BE2C (cell line): ENCODE results near the gene DPYSL5.

Experiments used
- DNase-seq: peaks from one replicate; pipeline ENCODE4 v3.0.0-alpha.2; 2020
- H3K27me3 ChIP-seq: fragments of 250-450 bp; sonication (Bioruptor Pico); 2 replicates; pipeline ENCODE4 v1.5.1; 2020; ENCODE audit warnings: mild to moderate bottlenecking
- H3K36me3 ChIP-seq: fragments of 250-450 bp; sonication (Bioruptor Pico); 2 replicates; pipeline ENCODE4 v1.5.1; 2020; ENCODE audit warnings: mild to moderate bottlenecking
- H3K4me1 ChIP-seq: fragments of 250-450 bp; sonication (Bioruptor Pico); 2 replicates; pipeline ENCODE4 v1.5.1; 2020
- H3K4me3 ChIP-seq: 2 replicates; pipeline ENCODE4 v1.5.1; 2011; ENCODE audit warnings: low read depth, low read length
- H3K9me3 ChIP-seq: fragments of 250-450 bp; sonication (Bioruptor Pico); 2 replicates; pipeline ENCODE4 v1.5.1; 2020
- CTCF ChIP-seq: IDR thresholded peaks from 2 replicates; pipeline ENCODE4 v1.5.1; 2012; ENCODE audit warnings: mild to moderate bottlenecking, low read depth, low read length

Gene DPYSL5

GRCh38 chr2:26864646-26865045 lies 16.7 kb downstream of the DPYSL5 start:
- Histone ChIP-seq H3K27me3 (no peaks in the 10 kb centered on the region), H3K4me3 (no peak overlapping the region), H3K4me1 (peaks cover 3% of the 10 kb centered on the region), H3K36me3 (no peaks in the 10 kb centered on the region; the same call in 1 of the 2 replicates), H3K9me3 (no peaks in the 10 kb centered on the region)
- no peak for TF ChIP-seq CTCF
- no peak for DNase-seq

GRCh38 chr2:26870585-26871095 lies 22.7 kb downstream of the DPYSL5 start:
- TF ChIP-seq CTCF = no peak
- Histone ChIP-seq H3K27me3 (no peaks in the 10 kb centered on the region), H3K4me3 (no peak overlapping the region), H3K36me3 (no peaks in the 10 kb centered on the region), H3K4me1 (no peaks in the 10 kb centered on the region), H3K9me3 (no peaks in the 10 kb centered on the region)
- DNase-seq = no peak

GRCh38 chr2:26873286-26873983 lies 25.5 kb downstream of the DPYSL5 start:
- no peak for DNase-seq
- H3K9me3 ChIP-seq = no peaks in the 10 kb centered on the region
- no peak overlapping the region for H3K4me3 ChIP-seq
- TF ChIP-seq CTCF = no peak
- H3K36me3 ChIP-seq = no peaks in the 10 kb centered on the region
- no peaks in the 10 kb centered on the region for H3K27me3 ChIP-seq
- no peaks in the 10 kb centered on the region for H3K4me1 ChIP-seq

GRCh38 chr2:26874514-26874913 lies 26.6 kb downstream of the DPYSL5 start:
- H3K27me3 ChIP-seq = no peaks in the 10 kb centered on the region
- no peak overlapping the region for H3K4me3 ChIP-seq
- H3K4me1 ChIP-seq = no peaks in the 10 kb centered on the region
- DNase-seq = no peak
- TF ChIP-seq CTCF = no peak
- no peaks in the 10 kb centered on the region; the same call in 1 of the 2 replicates for H3K36me3 ChIP-seq
- H3K9me3 ChIP-seq = no peaks in the 10 kb centered on the region

- no peak for TF ChIP-seq CTCF
These were observed 27.2 kb downstream of the DPYSL5 start for GRCh38 chr2:26875065-26875634.

GRCh38 chr2:26875808-26876207 lies 27.9 kb downstream of the DPYSL5 start:
- Histone ChIP-seq H3K9me3 (no peaks in the 10 kb centered on the region), H3K4me3 (no peak overlapping the region), H3K36me3 (no peaks in the 10 kb centered on the region; the same call in 1 of the 2 replicates), H3K4me1 (no peaks in the 10 kb centered on the region), H3K27me3 (no peaks in the 10 kb centered on the region)
- no peak for TF ChIP-seq CTCF
- DNase-seq = no peak

More at GRCh38 chr2:26875065-26875634, 27.2 kb downstream of the DPYSL5 start:
- H3K27me3 ChIP-seq = no peaks in the 10 kb centered on the region
- no peak overlapping the region for H3K4me3 ChIP-seq
- no peak for DNase-seq
- H3K36me3 ChIP-seq = no peaks in the 10 kb centered on the region; the same call in 1 of the 2 replicates
- H3K9me3 ChIP-seq = no peaks in the 10 kb centered on the region
- H3K4me1 ChIP-seq = no peaks in the 10 kb centered on the region
